NCI-H446 (cell line): ENCODE results near the gene EPHB1.
"Not testable (repeated sequence)": the region's sequence is repeated elsewhere in the genome, so short reads cannot be mapped to it uniquely, and the experiment has no call there.

ENCODE experiments used
- DNase-seq, 2 experiments: peaks; one replicate each; lab custom pipeline; 2025; lab: John Stamatoyannopoulos, UW

EPHB1 gene

DNA sequence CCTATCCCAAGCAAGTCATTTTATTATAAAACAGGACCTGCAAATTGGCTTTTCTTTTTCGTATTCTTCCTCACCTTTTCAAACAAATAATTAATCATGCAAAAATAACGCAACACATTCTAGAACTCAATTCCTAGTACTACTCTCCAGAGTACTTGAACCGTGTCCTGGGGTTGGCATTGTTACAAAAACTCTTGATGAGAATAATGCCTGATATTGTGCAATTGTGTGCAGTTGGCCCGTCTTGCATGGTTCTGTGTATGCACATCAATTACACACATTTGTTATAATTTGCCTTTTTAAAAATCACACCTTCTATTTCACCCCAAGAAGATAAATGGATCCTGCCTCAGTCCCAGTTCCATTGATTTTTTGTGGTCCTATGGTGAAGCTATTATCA is 205.4 kb downstream of the EPHB1 start:
- DNase-seq, result no peak

DNA sequence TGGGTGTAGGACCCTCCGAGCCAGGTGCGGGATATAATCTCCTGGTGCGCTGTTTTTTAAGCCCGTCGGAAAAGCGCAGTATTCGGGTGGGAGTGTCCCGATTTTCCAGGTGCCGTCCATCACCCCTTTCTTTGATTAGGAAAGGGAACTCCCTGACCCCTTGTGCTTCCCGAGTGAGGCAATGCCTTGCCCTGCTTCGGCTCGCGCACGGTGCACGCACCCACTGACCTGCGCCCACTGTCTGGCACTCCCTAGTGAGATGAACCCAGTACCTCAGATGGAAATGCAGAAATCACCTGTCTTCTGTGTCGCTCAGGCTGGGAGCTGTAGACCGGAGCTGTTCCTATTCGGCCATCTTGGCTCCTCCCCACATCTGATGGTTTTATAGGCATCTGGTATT is 210.6 kb downstream of the EPHB1 start:
- DNase-seq, result not testable (repeated sequence)

DNA sequence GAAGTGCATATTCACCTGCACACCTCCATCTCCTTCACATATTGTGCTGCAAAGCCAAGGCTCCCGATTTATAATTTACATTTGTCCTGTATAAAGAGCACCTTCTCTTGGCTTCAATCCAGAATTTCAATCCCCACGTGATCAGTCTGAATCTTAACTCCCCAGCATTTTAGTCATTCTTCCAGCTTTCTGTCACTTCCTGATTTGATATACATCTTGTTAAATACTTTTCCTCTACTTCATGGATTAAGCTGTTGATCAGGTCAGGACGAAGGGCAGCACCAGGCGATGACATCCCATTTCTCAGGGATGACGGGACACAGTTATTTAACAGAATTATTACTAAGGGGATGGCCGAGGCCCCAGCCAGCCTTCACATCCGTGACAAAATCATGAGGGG is 212.5 kb downstream of the EPHB1 start:
- DNase-seq, result no peak

DNA sequence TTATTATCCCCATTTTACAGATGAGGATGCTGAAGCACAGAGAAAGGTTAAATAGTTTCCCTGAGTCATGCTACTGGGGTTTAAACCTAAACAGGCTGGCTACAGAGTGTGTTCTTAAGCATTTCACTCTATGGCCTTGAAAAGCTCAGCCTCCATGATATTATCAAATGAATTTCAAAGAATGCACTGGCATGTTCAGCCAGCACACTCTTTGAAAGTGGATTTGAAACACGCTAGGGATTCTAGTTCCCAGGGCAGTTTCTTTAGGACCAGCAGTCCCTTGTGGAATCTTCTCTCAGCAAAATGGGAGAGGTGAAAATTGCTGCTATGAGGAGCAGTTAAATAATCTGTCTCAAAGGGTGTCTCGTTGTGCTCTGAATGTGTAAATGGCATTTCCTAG is 213.3 kb downstream of the EPHB1 start:
- no peak for DNase-seq

DNA sequence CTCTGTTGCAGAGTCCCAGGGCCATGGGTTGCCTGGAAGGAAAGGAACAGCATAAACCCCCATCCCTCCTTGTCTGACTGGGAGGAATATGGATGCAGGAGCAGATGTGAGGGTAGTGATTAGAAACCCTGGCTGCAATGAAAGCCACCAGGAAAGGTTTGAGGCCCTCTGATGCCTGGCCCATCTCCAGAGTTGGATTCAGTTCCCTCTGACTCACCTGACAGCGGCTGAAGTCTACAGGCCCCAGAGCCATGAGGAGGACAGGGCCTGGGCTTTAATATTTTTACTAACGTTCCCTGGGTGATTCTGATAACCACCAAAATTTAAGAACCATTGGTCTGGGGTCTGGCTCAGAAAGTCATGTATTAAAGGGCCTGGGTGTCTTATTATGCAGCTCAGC is 214.0 kb downstream of the EPHB1 start:
- no peak for DNase-seq

DNA sequence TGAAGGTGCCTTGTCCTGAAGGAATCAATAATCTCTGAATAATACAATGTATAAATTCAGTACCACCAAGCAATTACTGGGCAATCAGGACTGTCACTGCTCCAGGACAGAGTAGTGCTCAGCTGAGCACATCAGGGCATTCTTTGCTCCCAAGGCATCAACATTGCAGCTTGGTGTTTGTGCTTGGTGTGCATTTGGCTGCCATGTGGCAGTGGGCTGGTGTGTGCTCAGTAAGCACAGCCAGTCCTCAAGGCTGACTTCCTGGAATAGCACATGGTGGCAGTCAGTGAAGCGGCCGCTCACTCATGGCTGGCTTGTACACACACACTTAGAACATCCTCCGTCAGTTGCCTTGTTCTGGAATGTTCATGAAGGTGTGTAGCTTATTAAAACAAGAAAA is 217.0 kb downstream of the EPHB1 start:
- DNase-seq, result no peak

DNA sequence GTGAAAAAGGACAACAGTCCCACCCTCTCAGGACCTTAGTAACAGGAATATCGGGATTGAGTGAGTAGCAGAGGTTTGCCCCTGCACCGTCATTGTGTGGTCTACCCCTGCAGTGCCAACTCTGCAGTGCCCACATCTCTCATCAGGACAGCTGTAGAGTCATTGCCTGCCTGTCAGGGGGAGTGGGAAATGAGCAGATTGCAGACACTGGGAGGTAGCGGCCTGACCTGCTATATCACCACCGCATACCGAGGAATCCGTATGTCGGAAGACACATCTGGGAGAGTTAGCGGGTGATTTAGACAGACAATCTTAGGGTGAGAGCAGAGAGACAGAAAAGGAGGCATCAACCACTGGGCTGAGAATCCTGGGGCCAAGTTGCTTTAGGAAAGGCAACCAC is 218.1 kb downstream of the EPHB1 start:
- DNase-seq, result no peak

DNA sequence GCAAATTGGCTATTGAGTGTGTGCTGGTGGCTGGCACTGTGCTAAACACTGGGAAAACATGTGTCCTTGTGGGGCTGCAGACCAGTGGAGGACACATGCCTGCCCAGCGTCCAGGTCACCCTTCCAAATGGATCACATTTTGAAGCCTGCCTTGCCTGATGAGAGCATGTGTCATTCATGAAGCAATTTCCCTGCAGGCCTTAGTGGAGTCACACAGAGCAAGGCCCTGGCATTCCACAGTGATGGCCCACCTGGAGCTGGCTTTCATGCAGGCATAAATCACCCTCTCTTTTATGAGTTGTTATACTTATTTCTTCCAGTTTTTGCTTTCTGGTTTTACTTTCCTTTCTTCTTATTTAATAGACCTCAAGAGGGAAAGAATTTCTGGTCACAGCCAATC is 219.5 kb downstream of the EPHB1 start:
- DNase-seq, result no peak

DNA sequence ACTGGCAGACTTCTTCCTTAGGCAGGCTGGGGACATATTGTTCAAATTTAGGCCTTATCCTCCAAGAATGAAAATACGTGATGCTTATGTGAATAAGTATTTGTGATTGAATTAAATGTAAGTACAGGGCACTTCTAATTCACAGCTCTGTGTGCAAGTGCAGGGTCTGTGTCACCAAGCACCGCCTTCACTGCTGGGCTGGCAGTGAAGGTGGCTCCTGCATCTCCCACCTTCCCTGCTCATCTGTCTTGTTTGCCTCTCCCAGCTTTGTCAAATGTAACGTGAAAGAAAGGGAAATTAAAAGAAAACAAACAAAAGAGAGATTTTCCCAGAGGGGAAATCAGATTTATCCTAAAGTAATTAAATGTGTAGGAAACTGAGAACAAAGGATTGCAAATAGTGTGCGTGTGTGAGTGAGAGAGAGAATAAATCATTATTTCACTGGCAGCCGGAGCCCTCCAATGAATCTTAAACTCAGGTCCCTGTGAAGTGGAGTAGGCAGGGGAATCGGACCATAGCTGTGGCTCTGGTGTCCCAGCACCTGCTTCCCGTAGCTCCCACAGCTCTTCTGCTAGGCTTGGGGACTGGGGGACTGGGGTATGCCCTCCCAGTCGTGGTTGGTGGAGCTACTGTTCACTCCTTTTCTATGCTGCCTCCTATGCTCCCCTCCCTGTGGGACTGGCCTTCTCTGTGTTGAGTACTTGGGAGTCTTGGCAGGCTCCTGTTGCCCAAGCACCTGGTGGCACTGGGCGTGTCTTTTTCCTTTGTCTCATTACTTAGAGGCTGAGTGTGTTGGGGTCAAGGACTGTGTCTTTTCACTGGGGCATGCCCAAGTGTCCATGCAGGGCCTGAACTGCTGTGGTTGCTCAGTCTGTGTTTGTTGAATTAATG is 222.2 kb downstream of the EPHB1 start:
- DNase-seq, result no peak

DNA sequence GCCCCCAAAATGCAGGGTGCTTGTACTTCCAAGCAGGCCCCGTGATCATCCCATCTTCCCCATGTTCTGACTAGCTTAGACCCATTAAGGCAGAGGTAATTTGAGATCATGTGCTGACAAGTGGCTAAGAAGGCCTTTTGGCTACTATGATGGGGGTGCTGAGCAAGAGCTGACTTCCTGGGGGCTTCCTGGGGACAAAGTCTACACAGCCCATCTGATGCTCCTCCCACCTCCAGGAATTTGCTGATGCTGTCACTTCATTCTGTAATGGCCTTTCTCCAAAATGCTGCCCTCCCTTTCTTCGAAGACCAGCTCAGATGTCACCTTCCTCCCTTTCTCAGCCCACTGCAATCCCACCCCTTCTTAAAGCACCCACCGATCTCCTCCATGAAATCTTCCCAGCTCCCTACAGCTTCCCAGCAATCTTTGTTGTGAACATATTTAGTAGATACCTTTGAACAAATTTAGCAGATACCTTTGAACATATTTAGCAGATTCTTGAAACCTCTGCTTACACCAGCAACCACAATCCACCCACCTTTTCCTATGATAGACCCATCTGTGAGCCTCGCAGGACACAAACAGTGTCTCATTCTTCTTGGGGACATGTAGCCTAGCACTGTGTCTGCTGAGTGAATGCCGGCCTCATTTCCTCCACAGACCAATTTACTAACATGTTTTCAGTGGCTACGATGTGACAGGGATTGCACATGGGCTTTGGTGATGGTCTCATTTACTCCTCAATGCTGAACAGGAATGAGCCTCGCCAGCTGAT is 223.3 kb downstream of the EPHB1 start:
- no peak for DNase-seq

- DNase-seq, result no peak
Measured at GRCh38 chr3:135020181-135020580, 225.1 kb downstream of the EPHB1 start.

GRCh38 chr3:135023996-135024658 is 229.1 kb downstream of the EPHB1 start:
- no peak for DNase-seq

DNA sequence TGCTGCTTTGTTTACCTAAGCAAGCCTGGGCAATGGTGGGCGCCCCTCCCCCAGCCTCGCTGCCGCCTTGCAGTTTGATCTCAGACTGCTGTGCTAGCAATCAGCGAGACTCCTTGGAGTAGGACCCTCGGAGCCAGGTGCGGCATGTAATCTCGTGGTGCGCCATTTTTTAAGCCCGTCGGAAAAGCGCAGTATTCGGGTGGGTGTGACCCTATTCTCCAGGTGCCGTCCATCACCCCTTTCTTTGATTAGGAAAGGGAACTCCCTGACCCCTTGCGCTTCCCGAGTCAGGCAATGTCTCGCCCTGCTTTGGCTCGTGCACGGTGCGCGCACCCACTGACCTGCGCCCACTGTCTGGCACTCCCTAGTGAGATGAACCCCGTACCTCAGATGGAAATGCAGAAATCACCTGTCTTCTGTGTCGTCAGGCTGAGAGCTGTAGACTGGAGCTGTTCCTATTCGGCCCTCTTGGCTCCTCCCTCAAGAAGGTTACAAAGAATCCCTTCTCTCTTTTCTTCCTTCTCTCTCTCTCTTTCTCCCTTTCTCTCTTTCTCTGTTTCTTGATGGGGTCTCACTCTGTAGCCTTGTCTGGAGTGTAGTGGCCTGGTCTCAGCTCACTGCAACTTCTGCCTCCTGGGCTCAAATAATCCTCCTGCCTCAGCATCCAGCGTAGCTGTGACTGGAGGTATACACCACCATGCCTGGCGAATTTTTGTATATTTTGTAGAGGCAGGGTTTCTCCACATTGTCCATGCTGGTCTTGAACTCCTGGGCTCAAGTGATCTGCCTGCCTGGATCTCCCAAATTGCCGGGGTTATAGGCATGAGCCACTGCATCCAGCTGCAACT is 235.9 kb downstream of the EPHB1 start:
- DNase-seq, result not testable (repeated sequence)

- no peak for DNase-seq
Measured at GRCh38 chr3:135033737-135034136, 238.7 kb downstream of the EPHB1 start.

GRCh38 chr3:135034291-135034768 is 239.3 kb downstream of the EPHB1 start:
- no peak for DNase-seq

GRCh38 chr3:135034891-135035440 is 239.9 kb downstream of the EPHB1 start:
- no peak for DNase-seq

DNA sequence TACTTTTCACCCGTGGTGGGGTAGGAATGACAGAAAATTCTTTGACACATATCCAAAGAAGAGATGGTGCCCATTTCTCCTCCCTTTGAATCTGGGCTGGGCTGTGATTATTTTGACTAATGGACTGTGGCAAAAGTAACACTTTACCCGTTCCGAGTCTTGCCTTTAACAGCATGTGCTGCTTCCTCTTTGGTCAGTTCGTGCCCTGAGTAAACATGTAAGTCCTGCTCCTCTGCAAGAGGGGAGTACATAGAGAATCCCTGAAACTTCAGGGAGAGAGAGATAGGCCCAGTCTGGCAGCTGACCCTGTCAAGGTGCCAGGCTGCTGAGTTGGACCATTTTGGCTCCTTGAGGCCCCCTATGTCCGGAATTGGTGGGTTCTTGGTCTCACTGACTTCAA is 243.1 kb downstream of the EPHB1 start:
- DNase-seq, result no peak

DNA sequence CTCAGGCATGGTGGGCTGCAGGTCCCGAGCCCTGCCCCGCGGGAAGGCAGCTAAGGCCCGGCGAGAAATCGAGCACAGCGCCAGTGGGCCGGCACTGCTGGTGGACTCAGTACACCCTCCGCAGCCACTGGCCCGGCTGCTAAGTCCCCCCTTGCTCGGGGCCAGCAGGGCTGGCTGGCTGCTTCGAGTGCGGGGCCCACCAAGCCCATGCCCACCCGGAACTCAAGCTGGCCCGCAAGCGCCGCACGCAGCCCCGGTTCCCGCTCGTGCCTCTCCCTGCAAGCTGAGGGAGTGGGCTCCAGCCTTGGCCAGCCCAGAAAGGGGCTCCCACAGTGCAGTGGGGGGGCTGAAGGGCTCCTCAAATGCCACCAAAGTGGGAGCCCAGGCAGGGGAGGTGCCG is 244.5 kb downstream of the EPHB1 start:
- DNase-seq, result not testable (repeated sequence)

DNA sequence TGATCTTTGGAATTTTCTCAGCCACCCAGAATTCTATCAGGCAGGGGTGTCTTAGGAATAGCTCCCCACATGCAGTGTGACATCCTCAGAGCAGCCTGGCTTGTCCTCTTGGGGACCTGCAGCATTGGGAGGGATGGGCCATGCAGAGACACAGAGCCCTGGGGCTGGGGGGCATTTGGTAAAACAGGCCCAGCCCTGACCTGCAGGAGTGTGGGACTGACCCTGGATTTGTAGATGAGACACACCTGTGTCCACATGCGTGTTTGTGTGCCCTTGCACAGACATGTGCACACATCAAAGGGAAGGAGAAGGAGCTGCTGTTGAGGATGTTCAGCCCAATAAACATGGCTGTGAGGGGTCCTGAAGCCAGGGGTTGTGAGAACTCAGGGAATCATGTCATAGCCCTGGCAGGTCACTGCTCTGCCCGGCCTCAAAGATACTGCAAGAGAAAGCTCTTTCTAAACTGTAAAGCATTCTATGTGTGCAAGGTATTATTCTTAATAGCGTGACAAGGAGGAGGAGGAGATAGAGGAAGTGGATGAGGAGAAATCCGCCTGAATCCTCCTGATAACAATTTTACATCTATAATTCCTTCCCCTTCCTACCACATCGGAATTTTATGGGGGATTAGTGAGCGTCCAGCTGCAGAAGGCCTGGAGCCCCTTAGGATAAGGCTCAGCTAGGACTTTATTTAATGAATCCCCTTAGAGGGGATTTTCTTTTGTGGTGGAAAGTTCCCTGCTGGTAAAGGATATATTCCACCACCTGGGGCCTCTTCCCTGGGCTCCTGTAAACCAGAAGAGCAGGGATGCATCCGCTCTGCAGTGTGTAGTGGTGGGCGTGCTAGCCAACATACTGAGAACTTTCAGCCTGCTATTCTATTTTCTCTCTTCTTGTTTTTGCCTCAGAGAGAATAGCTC is 245.5 kb downstream of the EPHB1 start:
- no peak for DNase-seq

GRCh38 chr3:135041601-135042000 is 246.5 kb downstream of the EPHB1 start:
- no peak for DNase-seq
